HG03521 (cell line): ENCODE data around the gene RNF38.
"Not testable (repeated sequence)": the region's sequence is repeated elsewhere in the genome, so short reads cannot be mapped to it uniquely, and the experiment has no call there.

Experiments used
- ATAC-seq: cut with Tn5 transposase; IDR thresholded peaks from one replicate; pipeline ENCODE4 v1.9.1; 2021; ENCODE audit warnings: mild to moderate bottlenecking, moderate library complexity; ENCODE audit not compliant: unreplicated experiment

RNF38 gene

GRCh38 chr9:36409076-36409475, 9.0 kb upstream of the RNF38 start:
- not testable (repeated sequence) for ATAC-seq

- no peak for ATAC-seq
These were observed 7.2 kb upstream of the RNF38 start for GRCh38 chr9:36407122-36407723.

- no peak for ATAC-seq
These were observed 2.5 kb upstream of the RNF38 start for GRCh38 chr9:36402536-36402935.

GRCh38 chr9:36401897-36402480, 1.9 kb upstream of the RNF38 start:
- no peak for ATAC-seq

- peak; percentile 64 for ATAC-seq
These were observed 1.2 kb upstream of the RNF38 start for GRCh38 chr9:36401164-36401740.

GRCh38 chr9:36400332-36401163, 479 bp upstream of the RNF38 start:
- peak; percentile 77 for ATAC-seq

GRCh38 chr9:36398745-36399144, 1.3 kb downstream of the RNF38 start:
- no peak for ATAC-seq

GRCh38 chr9:36396985-36397384, 3.1 kb downstream of the RNF38 start:
- no peak for ATAC-seq

- ATAC-seq = no peak
These were observed 7.6 kb downstream of the RNF38 start for GRCh38 chr9:36392489-36392888.

GRCh38 chr9:36389590-36389989, 10.5 kb downstream of the RNF38 start:
- ATAC-seq = no peak

GRCh38 chr9:36386396-36386965, 13.6 kb downstream of the RNF38 start:
- not testable (repeated sequence) for ATAC-seq

GRCh38 chr9:36382484-36382883, 17.6 kb downstream of the RNF38 start:
- ATAC-seq = no peak

GRCh38 chr9:36364577-36364976, 35.5 kb downstream of the RNF38 start:
- no peak for ATAC-seq

GRCh38 chr9:36363448-36363847, 36.6 kb downstream of the RNF38 start:
- ATAC-seq = no peak

- no peak for ATAC-seq
These were observed 41.6 kb downstream of the RNF38 start for GRCh38 chr9:36358486-36358885.

- ATAC-seq = no peak
These were observed 42.4 kb downstream of the RNF38 start for GRCh38 chr9:36357639-36358038.

GRCh38 chr9:36346569-36346968, 53.5 kb downstream of the RNF38 start:
- no peak for ATAC-seq

- no peak for ATAC-seq
These were observed 54.8 kb downstream of the RNF38 start for GRCh38 chr9:36345103-36345846.

- ATAC-seq = peak; percentile 43
These were observed 58.0 kb downstream of the RNF38 start for GRCh38 chr9:36341936-36342577.

- no peak for ATAC-seq
These were observed 62.2 kb downstream of the RNF38 start for GRCh38 chr9:36337865-36338264.
